ENCODE measurements around the gene CCDC183.
"Not testable (repeated sequence)": the region's sequence is repeated elsewhere in the genome, so short reads cannot be mapped to it uniquely, and the experiment has no call there.

CCDC183 gene

GRCh38 chr9:136796238-136796774, at the start of gene CCDC183:
Gene CCDC183, plus strand, starts transcription at chr9:136796338. Its CDS starts 60 bp downstream, at chr9:136796398.
- in situ Hi-C loops (cut with MboI; ENCODE audit: low sequenced_read_pairs): no loop called here

GRCh38 chr9:136746621-136747020, 49.5 kb upstream of the CCDC183 start:
- in situ Hi-C loops (cut with MboI; ENCODE audit: low sequenced_read_pairs): no loop called here

DNA sequence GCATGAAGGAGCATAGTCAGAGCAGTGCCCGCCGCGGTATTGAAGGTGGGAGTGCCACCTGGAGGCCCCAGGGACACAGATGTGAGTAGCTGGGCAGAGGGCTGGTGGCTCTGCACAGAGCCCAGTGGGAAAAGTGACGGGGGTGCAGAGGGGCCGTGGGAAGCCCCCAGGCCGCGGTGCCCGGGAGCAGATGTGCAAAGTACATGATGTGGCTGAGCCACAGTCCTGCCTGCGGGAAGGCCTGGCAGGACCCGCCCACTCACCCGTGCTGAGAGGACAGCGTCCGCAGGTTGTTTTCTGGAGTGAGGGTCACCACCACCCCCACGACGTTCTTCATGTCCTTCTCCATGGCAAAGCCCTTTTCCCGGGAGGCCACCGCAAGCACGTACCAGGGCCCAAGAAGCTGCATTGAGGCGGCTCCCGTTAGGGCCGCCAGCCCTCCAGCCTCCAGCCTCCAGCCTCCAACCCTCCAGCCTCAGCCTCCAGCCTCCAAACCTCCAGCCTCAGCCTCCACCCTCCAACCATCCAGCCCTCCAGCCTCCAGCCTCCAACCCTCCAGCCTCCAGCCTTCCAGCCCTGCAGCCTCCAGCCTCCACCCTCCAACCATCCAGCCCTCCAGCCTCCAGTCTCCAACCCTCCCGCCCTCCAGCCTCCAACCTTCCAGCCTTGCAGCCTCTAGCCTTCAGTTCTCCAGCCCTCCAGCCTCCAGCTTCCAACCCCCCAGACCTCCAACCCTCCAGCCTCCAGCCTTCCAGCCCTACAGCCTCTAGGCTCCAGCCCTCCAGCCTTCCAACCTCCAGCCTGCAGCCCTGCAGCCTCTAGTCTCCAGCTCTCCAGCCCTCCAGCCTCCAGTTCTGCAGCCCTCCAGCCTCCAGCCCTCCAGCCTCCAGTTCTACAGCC, 48.7 kb upstream of the CCDC183 start:
- in situ Hi-C loops (cut with MboI; ENCODE audit: low sequenced_read_pairs): no loop called here

DNA sequence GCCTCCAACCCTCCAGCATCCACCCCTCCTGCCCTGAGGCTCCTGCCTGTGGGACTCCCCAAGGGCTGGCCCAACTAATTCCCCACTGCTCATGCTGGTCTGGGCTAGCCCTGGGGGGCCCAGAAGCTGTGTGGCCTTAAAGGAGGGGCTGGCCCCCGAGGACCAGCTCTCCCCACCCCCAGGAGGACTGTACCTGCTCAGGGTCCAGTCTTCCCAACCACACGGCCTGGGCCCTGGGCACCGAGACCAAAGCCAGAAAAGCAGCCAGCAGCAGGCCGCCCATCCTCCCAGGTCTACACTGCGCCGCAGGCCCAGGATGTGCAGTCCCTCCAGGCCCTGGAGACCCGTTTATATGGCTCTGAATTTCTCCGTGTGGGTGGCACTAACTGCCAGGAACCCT, 47.9 kb upstream of the CCDC183 start, which contains the start of gene LCN6:
LCN6 (minus strand) TSS at position 325 of the 400 bp plus-strand sequence; CDS start at position 283, 42 bp downstream.
- in situ Hi-C loops (cut with MboI; ENCODE audit: low sequenced_read_pairs): no loop called here

GRCh38 chr9:136748666-136749611, 47.2 kb upstream of the CCDC183 start:
- in situ Hi-C loops (cut with MboI; ENCODE audit: low sequenced_read_pairs): no loop called here

DNA sequence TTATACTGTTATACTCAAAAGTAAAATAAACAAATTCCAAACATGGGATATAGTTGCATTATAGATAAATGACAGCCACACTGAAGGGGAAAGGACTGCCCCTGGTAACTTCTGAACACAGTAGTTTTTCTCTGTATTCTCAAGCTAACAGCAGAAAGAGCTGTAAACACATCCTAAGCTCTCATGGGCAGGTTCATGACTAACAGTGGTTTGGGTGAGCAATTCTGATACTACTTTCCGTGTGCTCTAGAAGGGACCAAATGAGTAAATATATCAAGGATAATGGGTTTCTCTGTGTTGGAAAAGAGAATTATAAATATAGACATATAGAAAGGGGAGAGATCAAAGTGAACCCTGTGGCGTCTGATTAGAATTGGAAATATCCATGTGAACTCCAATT, 45.6 kb upstream of the CCDC183 start:
- in situ Hi-C loops (cut with MboI; ENCODE audit: low sequenced_read_pairs): no loop called here

DNA sequence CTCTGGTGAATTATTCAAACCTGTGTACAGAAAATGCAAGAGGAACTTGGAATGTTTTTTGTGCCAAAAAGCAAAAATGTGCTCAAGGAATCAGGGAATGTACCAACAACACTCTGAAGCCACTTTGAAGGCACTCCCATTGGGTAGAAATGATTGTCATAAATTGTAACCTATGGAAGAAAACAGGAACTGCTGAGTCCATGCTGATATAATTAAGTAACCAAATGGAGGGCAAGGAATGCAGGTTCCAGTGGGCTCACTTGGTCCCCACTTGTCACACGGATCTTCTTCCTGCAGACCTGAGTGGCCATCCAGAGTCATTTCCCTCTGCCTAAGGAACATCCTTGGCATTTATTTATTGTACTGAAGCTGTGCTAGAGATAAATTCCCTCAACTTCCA, 44.9 kb upstream of the CCDC183 start:
- in situ Hi-C loops (cut with MboI; ENCODE audit: low sequenced_read_pairs): no loop called here

DNA sequence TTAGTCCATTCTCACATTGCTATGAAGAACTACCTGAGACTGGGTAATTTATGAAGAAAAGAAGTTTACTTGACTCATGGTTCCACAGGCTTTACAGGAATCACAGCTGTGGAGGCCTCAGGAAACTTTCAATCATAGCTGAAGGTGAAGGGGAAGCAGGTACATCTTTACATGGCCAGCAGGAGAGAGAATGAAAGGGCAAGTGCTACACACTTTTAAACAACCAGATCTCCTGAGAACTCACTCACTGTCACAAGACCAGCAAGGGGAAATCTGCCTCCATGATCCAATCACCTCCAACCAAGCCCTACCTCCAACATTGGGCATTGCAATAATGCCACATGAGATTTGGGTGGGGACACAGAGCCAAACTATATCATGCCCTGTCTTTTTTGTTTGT, 44.3 kb upstream of the CCDC183 start:
- in situ Hi-C loops (cut with MboI; ENCODE audit: low sequenced_read_pairs): no loop called here

DNA sequence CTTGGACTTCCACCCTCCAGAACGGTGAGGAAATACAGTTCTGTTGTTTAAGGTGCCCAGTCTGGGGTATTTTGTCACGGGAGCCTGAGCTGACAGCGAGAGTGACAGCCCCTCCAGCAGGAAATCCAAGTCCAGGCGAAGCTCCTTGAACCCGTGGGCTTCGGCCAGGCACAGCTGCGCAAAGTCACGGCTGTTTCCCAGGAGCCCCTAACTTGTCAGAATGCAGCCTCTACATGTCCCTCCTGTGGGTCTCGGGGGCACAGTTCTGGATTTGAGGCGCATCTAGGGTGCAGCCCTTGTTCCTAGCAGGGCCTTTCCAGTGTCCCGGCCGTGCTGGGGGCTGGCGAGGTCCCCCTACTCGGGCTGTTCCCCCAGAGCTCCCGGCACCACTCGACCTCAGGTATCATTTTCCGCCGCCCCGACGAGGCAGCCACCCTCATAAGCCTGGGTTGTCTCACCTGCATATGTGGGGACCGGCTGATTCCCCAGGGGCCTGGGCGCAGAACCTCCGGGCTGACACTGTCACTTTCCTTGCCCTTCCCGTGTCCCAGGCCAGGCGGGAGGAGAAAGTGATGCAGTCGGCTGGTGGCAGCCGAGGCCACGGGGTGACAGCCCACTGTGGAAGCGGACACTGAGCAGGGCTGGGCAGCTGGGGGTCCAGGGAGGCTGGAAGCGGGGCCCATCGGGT, 42.6 kb upstream of the CCDC183 start:
- in situ Hi-C loops (cut with MboI; ENCODE audit: low sequenced_read_pairs): no loop called here

DNA sequence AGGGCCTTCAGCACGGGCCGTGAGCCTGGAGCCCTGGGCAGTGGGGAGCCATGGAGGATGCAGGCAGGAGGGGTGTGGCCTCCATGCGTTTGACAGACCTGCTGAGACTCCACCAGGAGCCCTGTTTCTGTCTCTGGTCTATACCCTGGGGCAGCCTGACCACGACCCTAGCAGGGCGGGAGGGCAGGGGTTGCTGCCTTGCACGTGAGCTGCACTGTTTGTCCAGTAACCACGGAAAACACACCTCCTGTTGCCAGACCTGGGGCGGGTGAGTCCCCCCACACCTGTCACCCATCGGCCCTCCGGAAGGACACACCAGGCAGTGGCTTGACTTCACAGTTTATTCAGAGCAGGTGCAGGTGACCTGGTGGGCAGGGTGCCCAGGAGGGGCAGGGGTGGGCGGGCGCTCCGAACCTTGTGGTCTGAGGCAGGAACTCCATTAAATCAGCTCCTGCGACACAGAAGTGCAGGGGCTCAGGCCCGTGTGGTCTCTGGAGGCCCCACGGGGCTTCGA, 42.0 kb upstream of the CCDC183 start:
- in situ Hi-C loops (cut with MboI; ENCODE audit: low sequenced_read_pairs): no loop called here

GRCh38 chr9:136754626-136755301, 41.4 kb upstream of the CCDC183 start:
- in situ Hi-C loops (cut with MboI; ENCODE audit: low sequenced_read_pairs): no loop called here

- in situ Hi-C loops (cut with MboI; ENCODE audit: low sequenced_read_pairs): not testable (repeated sequence)
Measured at GRCh38 chr9:136755302-136756133, 40.6 kb upstream of the CCDC183 start.

DNA sequence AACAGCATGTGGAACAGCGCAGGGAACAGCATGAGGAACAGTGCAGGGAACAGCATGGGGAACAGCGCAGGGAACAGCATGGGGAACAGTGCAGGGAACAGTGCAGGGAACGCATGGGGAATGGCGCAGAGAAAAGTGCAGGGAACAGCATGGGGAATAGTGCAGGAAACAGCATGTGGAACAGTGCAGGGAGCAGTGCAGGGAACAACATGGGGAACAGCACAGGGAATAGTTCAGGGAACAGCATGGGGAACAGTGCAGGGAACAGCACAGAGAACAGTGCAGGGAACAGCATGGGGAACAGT, 40.1 kb upstream of the CCDC183 start:
- in situ Hi-C loops (cut with MboI; ENCODE audit: low sequenced_read_pairs): no loop called here

DNA sequence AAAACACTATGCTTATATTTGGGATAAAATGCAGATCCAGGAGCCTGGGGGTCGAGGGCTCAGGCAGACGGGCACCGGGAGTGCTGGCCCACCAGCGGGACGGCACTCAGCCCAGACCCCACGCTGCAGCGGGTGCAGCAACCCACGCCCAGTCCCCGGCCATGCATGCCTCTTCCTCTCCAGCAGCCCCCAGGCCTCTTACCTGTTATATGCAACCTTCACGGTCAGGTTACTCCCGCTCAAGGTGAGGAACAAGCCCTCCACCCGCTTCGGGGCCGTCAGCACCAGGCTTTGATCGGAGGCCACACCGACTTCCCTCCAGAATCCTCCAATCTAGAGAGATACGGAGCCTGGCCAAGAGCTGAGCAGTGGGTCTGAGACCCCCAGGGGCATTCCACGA, 39.3 kb upstream of the CCDC183 start:
- in situ Hi-C loops (cut with MboI; ENCODE audit: low sequenced_read_pairs): no loop called here

DNA sequence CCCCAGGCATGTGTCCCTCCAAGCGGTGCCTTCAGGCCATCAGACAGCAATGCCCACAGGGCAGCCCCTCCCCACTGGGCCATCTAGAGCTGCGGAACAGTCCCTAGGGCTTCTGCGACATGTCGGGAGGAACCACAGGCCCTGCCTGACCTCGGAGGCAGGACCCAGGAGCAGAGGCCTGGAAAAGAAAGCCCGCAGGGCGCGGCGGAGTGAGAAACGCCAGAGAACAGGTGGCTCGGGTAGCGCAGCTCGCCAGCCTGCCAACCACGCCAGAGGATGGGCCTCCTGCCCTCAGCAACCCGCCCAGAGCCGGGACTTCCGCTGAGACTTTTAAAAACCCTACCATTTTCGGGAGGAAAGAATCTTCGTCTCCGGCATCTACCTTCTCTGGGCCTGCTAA, 38.8 kb upstream of the CCDC183 start:
- in situ Hi-C loops (cut with MboI; ENCODE audit: low sequenced_read_pairs): no loop called here

DNA sequence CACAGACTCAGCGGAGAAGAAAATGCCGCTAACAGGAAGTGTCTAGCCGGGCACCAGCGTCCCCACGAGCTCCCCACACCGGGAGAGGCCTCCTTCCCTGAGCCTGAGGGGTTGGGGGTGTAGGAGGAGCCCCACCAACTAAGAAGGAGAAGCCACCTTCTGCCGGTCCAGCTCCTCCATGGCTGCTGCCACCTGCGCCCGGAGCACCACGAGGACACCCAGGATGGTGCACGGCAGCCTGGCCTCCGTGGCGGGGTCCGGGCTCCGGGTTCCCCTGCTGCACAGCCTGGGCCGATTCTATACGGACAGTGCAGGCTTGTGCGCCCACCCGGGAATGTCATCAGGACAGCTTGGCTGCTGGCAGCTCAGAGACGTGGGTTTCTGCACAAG, 38.4 kb upstream of the CCDC183 start:
- in situ Hi-C loops (cut with MboI; ENCODE audit: low sequenced_read_pairs): no loop called here

DNA sequence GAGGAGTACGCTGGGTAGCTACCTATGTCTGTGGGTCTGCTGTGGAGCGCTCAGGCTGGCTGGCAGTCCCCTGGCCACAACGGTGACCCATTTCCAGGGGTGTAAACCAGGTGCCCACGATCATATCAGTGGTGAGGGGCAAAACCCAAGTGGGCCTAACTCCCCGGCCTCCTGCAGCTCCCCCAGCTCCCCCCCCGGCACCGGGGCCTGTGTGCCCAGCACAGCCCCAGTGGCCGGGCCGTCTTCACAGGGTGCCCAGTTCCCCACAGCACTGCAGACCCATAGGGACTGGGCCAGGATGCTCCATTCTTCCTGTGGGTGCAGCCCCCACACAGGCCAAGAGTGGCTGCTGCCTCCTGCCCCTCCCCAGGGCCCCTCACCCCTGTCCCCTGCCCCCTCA, 37.1 kb upstream of the CCDC183 start:
- in situ Hi-C loops (cut with MboI; ENCODE audit: low sequenced_read_pairs): no loop called here

DNA sequence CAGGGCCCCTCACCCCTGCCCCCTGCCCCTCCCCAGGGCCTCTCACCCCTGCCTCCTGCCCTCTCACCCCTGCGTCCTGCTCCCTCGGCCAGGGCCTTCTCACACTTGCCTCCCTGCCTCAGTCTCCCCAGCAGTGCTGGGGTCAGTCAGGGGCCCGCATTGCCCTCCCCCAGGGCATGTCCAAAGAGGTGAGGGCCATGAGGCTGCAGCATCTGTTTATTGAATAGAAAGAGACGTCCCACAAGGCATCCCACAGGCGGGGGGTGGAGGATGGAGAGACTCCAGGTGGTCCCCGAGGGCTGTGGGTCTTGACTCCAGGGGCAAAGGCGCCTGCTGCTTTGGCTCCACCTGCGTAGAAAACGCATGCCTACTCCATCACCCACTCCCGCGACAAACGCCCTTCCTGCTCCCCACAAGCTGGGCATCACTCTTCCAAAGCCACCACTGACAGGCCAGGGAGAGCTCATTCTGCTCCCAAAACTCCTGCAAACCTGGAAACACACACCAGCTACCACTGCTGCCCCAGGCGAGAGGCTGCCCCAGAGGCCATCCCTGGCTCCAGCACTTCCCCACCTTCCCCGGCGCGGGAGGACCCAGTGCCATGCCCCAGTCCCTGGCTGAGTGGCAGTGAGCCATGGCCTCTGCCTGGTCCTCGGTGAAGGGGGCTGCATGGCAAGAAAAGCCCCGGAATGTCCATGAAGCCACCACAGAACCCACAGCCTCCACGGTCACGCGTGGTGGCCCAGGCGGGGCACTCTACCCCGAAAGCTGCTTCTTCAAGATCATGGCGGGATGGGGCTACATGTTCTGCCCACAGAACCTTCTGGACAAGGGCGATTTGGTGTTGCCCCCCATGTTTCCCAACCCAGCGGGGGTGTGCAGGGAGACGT, 36.5 kb upstream of the CCDC183 start:
- in situ Hi-C loops (cut with MboI; ENCODE audit: low sequenced_read_pairs): no loop called here

All from hTERT RPE-1 (cell line).